Measurements from ENCODE around the gene AP4M1. TPM values are rescaled to one million over a fixed set of nuclear protein-coding genes. Genes with fewer than 3 reads are reported as not detected.

The AP4M1 gene
- total RNA-seq, 4 donors from 2014 or later: 19.9 to 31.7 (median 26.1) TPM

DNA sequence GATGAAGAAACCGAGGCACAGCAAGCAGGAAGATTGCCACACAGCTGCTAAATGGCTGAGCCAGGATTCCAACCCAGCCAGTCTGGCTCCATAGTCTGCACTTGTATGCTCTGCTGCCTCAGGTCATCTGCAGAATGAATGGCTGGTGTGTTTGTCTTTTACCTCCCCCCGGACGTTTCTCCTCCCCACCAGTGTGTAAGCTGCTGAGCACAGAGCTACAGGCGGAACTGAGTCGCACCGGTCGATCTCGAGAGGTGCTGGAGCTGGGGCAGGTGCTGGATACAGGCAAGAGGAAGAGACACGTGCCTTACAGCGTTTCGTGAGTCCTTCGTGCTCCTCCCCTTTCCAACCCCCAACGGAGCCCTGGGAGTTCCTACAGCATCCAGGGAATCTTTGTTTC lies 20.6 kb downstream of the AP4M1 start:
- Histone ChIP-seq H3K9me3 (no peaks in the 10 kb centered on the region), H3K36me3 (peaks cover 0 to 31% (median 12%) of the 10 kb centered on the region in 4 donors), H3K27ac (replicated peaks in 1 of 4) (no peak overlapping the region), H3K4me1 (peaks cover 28 to 48% (median 39%) of the 10 kb centered on the region in 4 donors), H3K27me3 (no peaks in the 10 kb centered on the region), H3K4me3 (no peak overlapping the region)
- intact Hi-C loops (cut with DNase I): no loop called here
- 79% methylated on average over 13 of the region's 13 CpGs for WGBS
- DNase-seq (ENCODE audit: extremely low spot score): no peak
- TF ChIP-seq POLR2A (IDR thresholded peaks at IDR 0.05; ENCODE audit: low read depth) (no peak), POLR2AphosphoS5 (IDR thresholded peaks at IDR 0.05) (no peak), EP300 (IDR thresholded peaks at IDR 0.05) (no peak)
- TF ChIP-seq, protein P1, sequence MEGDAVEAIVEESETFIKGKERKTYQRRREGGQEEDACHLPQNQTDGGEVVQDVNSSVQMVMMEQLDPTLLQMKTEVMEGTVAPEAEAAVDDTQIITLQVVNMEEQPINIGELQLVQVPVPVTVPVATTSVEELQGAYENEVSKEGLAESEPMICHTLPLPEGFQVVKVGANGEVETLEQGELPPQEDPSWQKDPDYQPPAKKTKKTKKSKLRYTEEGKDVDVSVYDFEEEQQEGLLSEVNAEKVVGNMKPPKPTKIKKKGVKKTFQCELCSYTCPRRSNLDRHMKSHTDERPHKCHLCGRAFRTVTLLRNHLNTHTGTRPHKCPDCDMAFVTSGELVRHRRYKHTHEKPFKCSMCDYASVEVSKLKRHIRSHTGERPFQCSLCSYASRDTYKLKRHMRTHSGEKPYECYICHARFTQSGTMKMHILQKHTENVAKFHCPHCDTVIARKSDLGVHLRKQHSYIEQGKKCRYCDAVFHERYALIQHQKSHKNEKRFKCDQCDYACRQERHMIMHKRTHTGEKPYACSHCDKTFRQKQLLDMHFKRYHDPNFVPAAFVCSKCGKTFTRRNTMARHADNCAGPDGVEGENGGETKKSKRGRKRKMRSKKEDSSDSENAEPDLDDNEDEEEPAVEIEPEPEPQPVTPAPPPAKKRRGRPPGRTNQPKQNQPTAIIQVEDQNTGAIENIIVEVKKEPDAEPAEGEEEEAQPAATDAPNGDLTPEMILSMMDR (IDR thresholded peaks at IDR 0.05): no peak

DNA sequence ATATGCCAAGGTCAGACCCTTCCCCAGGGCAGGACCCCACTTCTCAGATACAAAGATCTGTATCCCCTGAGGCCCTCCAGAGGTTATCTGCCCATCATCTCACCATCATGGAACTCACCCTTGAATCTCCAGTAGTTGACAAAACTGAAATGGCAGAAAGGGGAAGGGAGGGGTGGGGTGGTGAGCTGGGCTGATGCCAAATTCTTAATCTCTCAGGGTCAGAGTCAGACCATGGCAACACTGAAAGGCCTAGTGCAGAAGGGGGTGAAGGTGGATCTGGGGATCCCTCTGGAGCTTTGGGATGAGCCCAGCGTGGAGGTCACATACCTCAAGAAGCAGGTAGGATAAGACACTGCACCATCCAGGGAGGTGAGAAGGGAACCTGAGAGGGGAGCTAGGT lies 21.1 kb downstream of the AP4M1 start:
- no peak overlapping the region for H3K27ac ChIP-seq (replicated peaks in 1 of 4)
- WGBS: 92% methylated on average over 1 of the region's 1 CpG

DNA sequence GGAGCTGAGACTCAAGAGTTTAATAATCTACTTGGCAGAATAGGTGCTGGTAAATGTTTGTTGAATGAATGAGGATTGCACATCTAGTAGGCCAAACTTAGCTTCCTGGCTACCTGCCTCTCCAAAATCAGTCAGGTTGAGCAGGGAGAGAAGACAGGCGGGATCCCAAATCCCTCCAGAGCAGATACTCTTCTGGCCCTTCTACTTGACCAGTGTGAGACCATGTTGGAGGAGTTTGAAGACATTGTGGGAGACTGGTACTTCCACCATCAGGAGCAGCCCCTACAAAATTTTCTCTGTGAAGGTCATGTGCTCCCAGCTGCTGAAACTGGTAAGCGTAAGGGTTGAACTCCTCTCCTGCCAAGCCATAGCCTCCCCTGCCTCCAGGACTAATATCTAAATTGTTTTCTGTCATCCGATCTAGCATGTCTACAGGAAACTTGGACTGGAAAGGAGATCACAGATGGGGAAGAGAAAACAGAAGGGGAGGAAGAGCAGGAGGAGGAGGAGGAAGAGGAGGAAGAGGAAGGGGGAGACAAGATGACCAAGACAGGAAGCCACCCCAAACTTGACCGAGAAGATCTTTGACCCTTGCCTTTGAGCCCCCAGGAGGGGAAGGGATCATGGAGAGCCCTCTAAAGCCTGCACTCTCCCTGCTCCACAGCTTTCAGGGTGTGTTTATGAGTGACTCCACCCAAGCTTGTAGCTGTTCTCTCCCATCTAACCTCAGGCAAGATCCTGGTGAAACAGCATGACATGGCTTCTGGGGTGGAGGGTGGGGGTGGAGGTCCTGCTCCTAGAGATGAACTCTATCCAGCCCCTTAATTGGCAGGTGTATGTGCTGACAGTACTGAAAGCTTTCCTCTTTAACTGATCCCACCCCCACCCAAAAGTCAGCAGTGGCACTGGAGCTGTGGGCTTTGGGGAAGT lies 23.1 kb downstream of the AP4M1 start:
- DNase-seq (ENCODE audit: extremely low spot score): no peak
- Histone ChIP-seq H3K9me3 (no peaks in the 10 kb centered on the region), H3K4me3 (no peak overlapping the region), H3K4me1 (peaks cover 25 to 47% (median 40%) of the 10 kb centered on the region in 4 donors), H3K27me3 (no peaks in the 10 kb centered on the region), H3K36me3 (peaks cover 0 to 31% (median 12%) of the 10 kb centered on the region in 4 donors), H3K27ac (replicated peaks in 1 of 4) (no peak overlapping the region)
- 74% methylated on average over 4 of the region's 4 CpGs for WGBS
- intact Hi-C loops (cut with DNase I): loop anchor here (5.0 kb wide), 2 partner anchors 42 to 132 kb away; partner anchors contain the start of gene ZNF3
- TF ChIP-seq, protein P1 (IDR thresholded peaks at IDR 0.05): no peak
- TF ChIP-seq POLR2AphosphoS5 (IDR thresholded peaks at IDR 0.05) (no peak), POLR2A (IDR thresholded peaks at IDR 0.05; ENCODE audit: low read depth) (no peak), EP300 (IDR thresholded peaks at IDR 0.05) (no peak)

More for the DNA sequence above, 21.1 kb downstream of the AP4M1 start:
- Histone ChIP-seq H3K36me3 (peaks cover 0 to 31% (median 12%) of the 10 kb centered on the region in 4 donors), H3K9me3 (no peaks in the 10 kb centered on the region), H3K27me3 (no peaks in the 10 kb centered on the region), H3K4me3 (no peak overlapping the region), H3K4me1 (peaks cover 28 to 49% (median 41%) of the 10 kb centered on the region in 4 donors)
- TF ChIP-seq POLR2A (IDR thresholded peaks at IDR 0.05; ENCODE audit: low read depth) (no peak), POLR2AphosphoS5 (IDR thresholded peaks at IDR 0.05) (no peak), EP300 (IDR thresholded peaks at IDR 0.05) (no peak)
- TF ChIP-seq, protein P1 (IDR thresholded peaks at IDR 0.05): no peak
- intact Hi-C loops (cut with DNase I): no loop called here
- DNase-seq (ENCODE audit: extremely low spot score): no peak

DNA sequence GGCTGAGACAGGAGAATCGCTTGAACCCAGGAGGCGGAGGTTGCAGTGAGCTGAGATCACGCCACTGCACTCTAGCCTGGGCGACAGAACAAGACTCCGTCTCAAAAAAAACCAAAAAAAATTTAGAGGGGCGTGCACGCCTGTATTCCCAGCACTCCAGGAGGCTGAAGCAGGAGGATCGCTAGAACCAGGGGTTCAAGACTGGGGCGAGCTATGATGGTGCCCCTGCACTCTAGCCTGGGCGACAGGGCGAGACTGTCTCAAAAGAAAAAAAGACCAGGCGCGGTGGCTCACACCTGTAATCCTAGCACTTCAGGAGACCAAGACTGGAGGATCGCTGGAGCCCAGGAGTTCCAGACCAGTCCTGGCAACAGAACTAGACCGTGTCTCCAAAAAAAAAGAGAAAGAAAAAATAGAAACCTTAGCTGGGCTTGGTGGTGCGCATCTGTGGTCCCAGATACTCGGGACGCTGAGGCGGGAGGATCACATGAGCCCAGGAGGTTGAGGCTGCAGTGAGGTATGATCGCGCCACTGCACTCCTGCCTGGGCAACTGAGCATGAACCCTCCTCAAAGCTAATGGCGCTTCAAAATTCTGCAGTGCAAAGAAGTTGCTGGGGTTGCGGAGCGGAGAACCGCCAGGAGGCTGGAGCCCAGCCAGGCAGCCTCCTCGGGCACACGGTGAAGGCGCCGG lies 24.9 kb downstream of the AP4M1 start:
- Histone ChIP-seq H3K36me3 (peaks cover 0 to 31% (median 12%) of the 10 kb centered on the region in 4 donors), H3K27me3 (no peaks in the 10 kb centered on the region), H3K4me1 (peaks cover 24 to 45% (median 38%) of the 10 kb centered on the region in 4 donors), H3K9me3 (no peaks in the 10 kb centered on the region), H3K27ac (replicated peaks in 1 of 4) (peak overlapping the region; percentile 92 to 97 (median 96)), H3K4me3 (peak overlapping the region; percentile 78 to 99 (median 95))
- intact Hi-C loops (cut with DNase I): loop anchor here (2.0 to 5.0 kb wide), 3 partner anchors 26 to 134 kb away; partner anchors contain the start of genes AP4M1, MCM7 and ZNF3
- DNase-seq (ENCODE audit: extremely low spot score): no peak
- 18% methylated on average over 25 of the region's 29 CpGs for WGBS
- TF ChIP-seq POLR2A (IDR thresholded peaks at IDR 0.05; ENCODE audit: low read depth): no peak
